Measurements from ENCODE around the gene CLEC1A.

DNA sequence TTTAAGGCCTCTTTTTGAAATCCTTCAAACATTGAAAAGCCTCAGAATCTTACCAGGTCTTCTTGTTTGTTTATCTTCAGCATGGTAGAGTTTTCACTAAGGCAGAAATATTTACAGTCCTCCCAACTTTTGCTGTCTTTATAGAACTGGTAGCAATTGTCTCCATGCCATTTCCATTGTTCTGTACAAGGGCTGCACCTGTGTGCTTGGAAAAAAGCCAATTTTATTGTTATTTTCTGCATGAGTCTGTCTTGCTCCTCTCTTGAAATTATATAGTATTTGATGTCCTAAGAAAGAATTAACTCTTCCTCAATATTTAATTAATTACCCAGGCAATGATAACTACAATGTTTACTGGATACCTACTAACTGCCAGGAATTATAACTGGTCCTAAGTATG lies 23.3 kb downstream of the CLEC1A start:
- TF ChIP-seq, protein P1, sequence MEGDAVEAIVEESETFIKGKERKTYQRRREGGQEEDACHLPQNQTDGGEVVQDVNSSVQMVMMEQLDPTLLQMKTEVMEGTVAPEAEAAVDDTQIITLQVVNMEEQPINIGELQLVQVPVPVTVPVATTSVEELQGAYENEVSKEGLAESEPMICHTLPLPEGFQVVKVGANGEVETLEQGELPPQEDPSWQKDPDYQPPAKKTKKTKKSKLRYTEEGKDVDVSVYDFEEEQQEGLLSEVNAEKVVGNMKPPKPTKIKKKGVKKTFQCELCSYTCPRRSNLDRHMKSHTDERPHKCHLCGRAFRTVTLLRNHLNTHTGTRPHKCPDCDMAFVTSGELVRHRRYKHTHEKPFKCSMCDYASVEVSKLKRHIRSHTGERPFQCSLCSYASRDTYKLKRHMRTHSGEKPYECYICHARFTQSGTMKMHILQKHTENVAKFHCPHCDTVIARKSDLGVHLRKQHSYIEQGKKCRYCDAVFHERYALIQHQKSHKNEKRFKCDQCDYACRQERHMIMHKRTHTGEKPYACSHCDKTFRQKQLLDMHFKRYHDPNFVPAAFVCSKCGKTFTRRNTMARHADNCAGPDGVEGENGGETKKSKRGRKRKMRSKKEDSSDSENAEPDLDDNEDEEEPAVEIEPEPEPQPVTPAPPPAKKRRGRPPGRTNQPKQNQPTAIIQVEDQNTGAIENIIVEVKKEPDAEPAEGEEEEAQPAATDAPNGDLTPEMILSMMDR (IDR thresholded peaks at IDR 0.05; ENCODE audit: low read depth, low read length): no peak
- no peak for TF ChIP-seq EZH2phosphoT487 (IDR thresholded peaks at IDR 0.05; ENCODE audit: low read depth)
